GM23248 (cell line): ENCODE results near the gene TXNRD2. TPM values are rescaled to one million over a fixed set of nuclear protein-coding genes. Genes with fewer than 3 reads are reported as not detected.

Experiments used
- DNase-seq: peaks from one replicate; pipeline ENCODE4 v3.0.0-alpha.2; 2015
- H2AFZ ChIP-seq: fragments of 200-600 bp; sonication (generic); 2 replicates; pipeline ENCODE4 v1.6.1; 2016; ENCODE audit warnings: antibody characterized with exemption
- H3F3A ChIP-seq: fragments of 200-600 bp; sonication (generic); 2 replicates; pipeline ENCODE4 v1.6.1; 2016; ENCODE audit warnings: mild to moderate bottlenecking, antibody characterized with exemption, mixed run types; ENCODE audit not compliant: insufficient read depth
- H3K27ac ChIP-seq: fragments of 200-600 bp; sonication (generic); 2 replicates; pipeline ENCODE4 v1.5.1; 2016; ENCODE audit warnings: mild to moderate bottlenecking
- H3K27me3 ChIP-seq: fragments of 200-600 bp; sonication (generic); replicated peaks from 2 replicates; pipeline ENCODE4 v1.6.1; 2016; ENCODE audit warnings: mild to moderate bottlenecking; ENCODE audit not compliant: insufficient read depth
- H3K36me3 ChIP-seq: fragments of 200-600 bp; sonication (generic); 2 replicates; pipeline ENCODE4 v1.6.1; 2016; ENCODE audit warnings: low read depth, mild to moderate bottlenecking
- H3K4me1 ChIP-seq: fragments of 200-600 bp; sonication (generic); 2 replicates; pipeline ENCODE4 v1.6.1; 2016; ENCODE audit warnings: mild to moderate bottlenecking; ENCODE audit not compliant: insufficient read depth
- H3K4me2 ChIP-seq: fragments of 200-600 bp; sonication (generic); one replicate; pipeline ENCODE4 v1.6.1; 2016; ENCODE audit warnings: mild to moderate bottlenecking; ENCODE audit not compliant: unreplicated experiment
- H3K4me3 ChIP-seq: fragments of 200-600 bp; sonication (generic); 2 replicates; pipeline ENCODE4 v1.5.1; 2016; ENCODE audit warnings: mild to moderate bottlenecking
- H3K79me2 ChIP-seq: fragments of 200-600 bp; sonication (generic); 2 replicates; pipeline ENCODE4 v1.6.1; 2016; ENCODE audit warnings: mild to moderate bottlenecking; ENCODE audit not compliant: insufficient read depth
- H3K9ac ChIP-seq: fragments of 200-600 bp; sonication (generic); 2 replicates; pipeline ENCODE4 v1.6.1; 2016; ENCODE audit warnings: mild to moderate bottlenecking
- H3K9me2 ChIP-seq: fragments of 200-600 bp; sonication (generic); 2 replicates; pipeline ENCODE4 v1.6.1; 2016; ENCODE audit warnings: mixed run types, mild to moderate bottlenecking, moderate library complexity; ENCODE audit not compliant: insufficient read depth
- H3K9me3 ChIP-seq: fragments of 200-600 bp; sonication (generic); one replicate; pipeline ENCODE4 v1.6.1; 2017; ENCODE audit warnings: low read depth
- H4K20me1 ChIP-seq: fragments of 200-600 bp; sonication (generic); 2 replicates; pipeline ENCODE4 v1.6.0; 2016; ENCODE audit not compliant: insufficient read depth
- EZH2 ChIP-seq: fragments of 200-600 bp; sonication (generic); IDR thresholded peaks from 2 replicates; pipeline ENCODE4 v1.6.1; 2018; ENCODE audit warnings: antibody characterized with exemption, mild to moderate bottlenecking; ENCODE audit not compliant: insufficient read depth, poor library complexity, severe bottlenecking
- EZH2phosphoT487 ChIP-seq: fragments of 200-600 bp; sonication (generic); IDR thresholded peaks from 2 replicates; pipeline ENCODE4 v1.6.1; 2018; ENCODE audit warnings: antibody characterized with exemption, moderate library complexity, mild to moderate bottlenecking, low read depth; ENCODE audit not compliant: insufficient read depth
- WGBS, 2 experiments: methylation state at CpG; one replicate each; pipeline ENCODE4 v1.1.6; 2015 to 2017; ENCODE audit warnings: low lambda C conversion rate in 2 of 2, low coverage in 1 of 2; ENCODE audit errors: missing lambda C conversion rate in 2 of 2; 5-methylcytosine and 5-hydroxymethylcytosine counted together
- in situ Hi-C: fragments of 300-500 bp; cut with MboI; formaldehyde crosslinking; loops from 2 replicates; pipeline ENCODE4 v1.15.0; 2020
- polyA plus RNA-seq: library from polyadenylated mRNA; unstranded; fragments of >200 nt; fragmentation: Nextera tagmentation; extraction: Ambion mirVana; gene quantifications from 2 replicates; pipeline ENCODE4 v1.2.1, GENCODE V29; 2016
- total RNA-seq: library from RNA; depleted of rRNA; stranded (reverse); fragments of >200 nt; shearing (Covaris generic); gene quantifications from 2 replicates; pipeline ENCODE4 v1.2.3, GENCODE V29; 2014

Gene TXNRD2
- total and polyA plus RNA-seq, 2 experiments from 2014 or later, result 20.1 to 24.8 TPM

GRCh38 chr22:19948057-19948760, 6.6 kb upstream of the TXNRD2 start:
- Histone ChIP-seq H3K9me3 (no peaks in the 10 kb centered on the region), H3K4me3 (no peak overlapping the region), H3F3A (peaks cover 24% of the 10 kb centered on the region), H3K9ac (peak overlapping the region; percentile 9; the same call in 1 of the 2 replicates), H2AFZ (no peak overlapping the region), H3K27ac (peak overlapping the region; percentile 31; the same call in 1 of the 2 replicates), H3K4me2 (no peak overlapping the region), H3K27me3 (no peaks in the 10 kb centered on the region), H3K4me1 (peaks cover 40% of the 10 kb centered on the region), H3K9me2 (no peaks in the 10 kb centered on the region), H3K36me3 (no peaks in the 10 kb centered on the region), H3K79me2 (peaks cover 83% of the 10 kb centered on the region), H4K20me1 (no peaks in the 10 kb centered on the region)
- TF ChIP-seq EZH2phosphoT487 (no peak), EZH2 (no peak)
- no peak for DNase-seq
- 72% methylated on average over 9 of the region's 9 CpGs for WGBS, 2 experiments
- in situ Hi-C loops, result no loop called here

GRCh38 chr22:19943082-19944026, 1.7 kb upstream of the TXNRD2 start:
- H3K27ac ChIP-seq, result peak overlapping the region; percentile 98
- in situ Hi-C loops, result no loop called here
- peak overlapping the region; percentile 93 for H2AFZ ChIP-seq
- peak overlapping the region; percentile 92 for H3K9ac ChIP-seq
- no peaks in the 10 kb centered on the region for H4K20me1 ChIP-seq
- no peaks in the 10 kb centered on the region for H3K9me2 ChIP-seq
- peak overlapping the region; percentile 84 for H3K4me3 ChIP-seq
- H3K4me1 ChIP-seq, result peaks cover 34% of the 10 kb centered on the region
- H3K36me3 ChIP-seq, result no peaks in the 10 kb centered on the region
- H3K79me2 ChIP-seq, result peaks cover 82% of the 10 kb centered on the region
- peak overlapping the region; percentile 88 for H3K4me2 ChIP-seq
- no peaks in the 10 kb centered on the region for H3K27me3 ChIP-seq
- peaks cover 27% of the 10 kb centered on the region for H3F3A ChIP-seq
- no peak for TF ChIP-seq EZH2
- TF ChIP-seq EZH2phosphoT487, result no peak
- WGBS, 2 experiments, result 15 to 19% methylated on average over 11 of the region's 11 CpGs
- peak; percentile 95 for DNase-seq
- H3K9me3 ChIP-seq, result no peaks in the 10 kb centered on the region

- in situ Hi-C loops, result no loop called here
- H3K4me3 ChIP-seq, result peak overlapping the region; percentile 84
- H3K79me2 ChIP-seq, result peaks cover 86% of the 10 kb centered on the region
- H3K9me2 ChIP-seq, result no peaks in the 10 kb centered on the region
- H3F3A ChIP-seq, result peaks cover 24% of the 10 kb centered on the region
- H3K4me1 ChIP-seq, result peaks cover 29% of the 10 kb centered on the region
- no peaks in the 10 kb centered on the region for H3K9me3 ChIP-seq
- DNase-seq, result peak; percentile 82
- peak overlapping the region; percentile 88 for H3K4me2 ChIP-seq
- no peaks in the 10 kb centered on the region for H3K27me3 ChIP-seq
- H3K9ac ChIP-seq, result peak overlapping the region; percentile 92
- TF ChIP-seq EZH2, result no peak
- no peak for TF ChIP-seq EZH2phosphoT487
- H2AFZ ChIP-seq, result peak overlapping the region; percentile 93
- H3K27ac ChIP-seq, result peak overlapping the region; percentile 98
- H4K20me1 ChIP-seq, result no peaks in the 10 kb centered on the region
- H3K36me3 ChIP-seq, result no peaks in the 10 kb centered on the region
- 2% methylated on average over 8 of the region's 8 CpGs for WGBS, 2 experiments
These were observed 801 bp upstream of the TXNRD2 start for GRCh38 chr22:19942157-19943081.
